Ramos (cell line): ENCODE measurements around the gene PTPRT.

Experiments
- in situ Hi-C: fragments of 300-500 bp; cut with MboI; formaldehyde crosslinking; loops from one replicate; pipeline ENCODE4 v1.14.3; 2022; ENCODE audit warnings: low sequenced_read_pairs; ENCODE audit not compliant: unreplicated experiment

Gene PTPRT

DNA sequence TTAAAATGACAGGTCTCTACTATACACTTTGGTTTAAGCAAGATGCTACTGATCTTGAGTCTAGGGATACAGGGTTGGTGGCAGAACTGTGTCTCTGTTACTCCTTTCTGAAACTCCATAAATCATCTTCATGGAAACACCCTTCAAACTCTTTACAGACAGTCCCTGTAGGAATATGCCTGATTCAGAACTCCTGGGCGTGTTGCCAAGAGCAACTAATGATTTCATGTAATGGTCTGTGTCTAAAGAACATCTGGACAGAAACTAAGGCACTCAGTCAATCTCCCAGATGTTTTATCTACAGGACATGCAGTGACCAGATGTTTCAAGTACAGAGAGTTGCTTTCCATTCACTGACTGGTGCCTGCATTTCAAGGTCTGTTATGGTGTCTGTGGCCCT is 1107.1 kb downstream of the PTPRT start:
- in situ Hi-C loops: no loop called here

GRCh38 chr20:42080956-42081355 is 1108.8 kb downstream of the PTPRT start:
- in situ Hi-C loops: no loop called here

DNA sequence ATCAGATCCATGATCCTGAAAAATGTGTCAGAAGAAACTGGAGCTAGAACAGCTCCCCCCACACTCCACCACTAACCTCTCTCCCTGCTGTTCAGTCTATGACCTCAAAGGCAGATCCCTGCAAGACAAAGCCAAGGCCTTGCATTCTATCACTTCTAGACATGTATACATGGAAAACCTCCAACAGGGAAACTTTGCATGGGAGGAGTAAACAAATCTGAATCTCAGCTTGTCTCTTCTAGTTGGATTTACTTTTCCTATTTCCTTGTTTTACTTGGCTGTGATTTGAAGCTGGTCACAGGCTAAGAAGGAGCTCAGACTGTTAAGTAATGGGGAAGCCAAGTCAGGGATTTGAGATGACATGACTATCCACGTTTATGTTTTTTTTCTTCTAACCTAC is 1114.8 kb downstream of the PTPRT start:
- in situ Hi-C loops: no loop called here

GRCh38 chr20:42067596-42067995 is 1122.1 kb downstream of the PTPRT start:
- in situ Hi-C loops: no loop called here

DNA sequence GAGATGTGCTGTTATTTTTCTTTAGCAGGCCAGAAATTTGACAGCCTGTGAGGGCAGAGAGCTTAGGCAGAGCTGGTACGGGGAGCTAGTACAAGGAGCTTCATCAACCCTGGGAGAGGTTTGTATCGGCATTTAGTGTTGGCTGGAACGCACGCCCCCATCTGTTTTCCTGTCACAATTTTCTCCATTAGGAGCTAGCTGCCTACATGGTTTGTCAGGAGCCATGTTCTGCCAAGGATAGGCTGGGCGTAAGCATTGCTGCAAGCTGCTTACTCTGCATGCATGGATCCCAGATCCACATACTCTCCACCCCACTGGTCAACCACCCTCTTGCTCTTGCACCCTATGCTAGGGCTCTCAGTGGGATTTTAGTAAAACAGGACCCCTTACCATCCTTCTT is 1122.5 kb downstream of the PTPRT start:
- in situ Hi-C loops: no loop called here

DNA sequence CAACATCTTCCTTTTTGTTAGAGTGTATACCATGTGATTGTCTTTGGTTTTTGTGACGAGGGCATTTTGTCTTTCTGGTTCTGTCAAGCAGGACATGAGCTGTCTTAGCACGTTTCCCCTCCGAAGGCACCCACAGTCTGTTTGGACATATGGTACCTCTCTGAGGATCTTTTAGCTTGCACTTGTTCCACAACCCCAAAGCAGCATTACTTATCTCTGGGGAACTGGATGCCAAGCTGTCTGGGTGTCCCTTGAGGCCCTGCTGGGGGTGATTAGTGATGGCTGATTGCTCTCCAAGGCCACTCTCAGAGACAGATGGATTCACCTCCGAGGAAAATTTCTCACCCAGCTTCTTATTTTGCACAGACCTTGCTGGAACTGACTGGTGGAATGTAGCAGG is 1126.6 kb downstream of the PTPRT start:
- in situ Hi-C loops: no loop called here

GRCh38 chr20:42053350-42053749 is 1136.4 kb downstream of the PTPRT start:
- in situ Hi-C loops: no loop called here

- in situ Hi-C loops: no loop called here
Observed at GRCh38 chr20:42051921-42052320, 1137.8 kb downstream of the PTPRT start.

- in situ Hi-C loops: no loop called here
Observed at GRCh38 chr20:42046371-42047085, 1143.2 kb downstream of the PTPRT start.

GRCh38 chr20:42043921-42044320 is 1145.8 kb downstream of the PTPRT start:
- in situ Hi-C loops: no loop called here

DNA sequence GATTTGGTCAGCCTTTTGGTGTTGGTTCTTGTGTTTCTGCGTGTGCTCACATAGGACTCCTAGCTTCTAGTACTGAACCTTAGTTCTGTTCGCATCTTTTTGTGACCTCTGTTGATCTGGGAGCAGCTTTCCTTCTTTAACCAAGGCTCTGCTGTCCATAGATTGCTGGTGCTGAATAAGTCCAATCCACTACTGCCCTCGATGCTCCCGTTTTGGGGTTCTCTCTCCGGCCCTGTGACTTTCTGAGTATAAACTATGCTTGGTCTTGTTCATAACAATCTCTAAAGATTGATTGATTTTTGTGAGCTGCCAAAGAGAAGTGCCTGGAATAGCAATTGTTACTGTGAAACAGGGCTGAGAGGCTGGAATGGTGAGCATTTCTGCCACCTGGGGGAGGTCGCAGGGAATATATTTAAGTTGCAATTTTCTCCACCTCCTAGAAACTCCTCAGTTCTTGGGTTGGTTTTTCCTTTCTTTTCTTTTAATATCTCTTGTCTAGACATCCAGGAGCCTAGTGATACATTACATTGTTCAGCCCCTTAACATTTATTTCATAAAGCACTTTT is 1148.6 kb downstream of the PTPRT start:
- in situ Hi-C loops: no loop called here

DNA sequence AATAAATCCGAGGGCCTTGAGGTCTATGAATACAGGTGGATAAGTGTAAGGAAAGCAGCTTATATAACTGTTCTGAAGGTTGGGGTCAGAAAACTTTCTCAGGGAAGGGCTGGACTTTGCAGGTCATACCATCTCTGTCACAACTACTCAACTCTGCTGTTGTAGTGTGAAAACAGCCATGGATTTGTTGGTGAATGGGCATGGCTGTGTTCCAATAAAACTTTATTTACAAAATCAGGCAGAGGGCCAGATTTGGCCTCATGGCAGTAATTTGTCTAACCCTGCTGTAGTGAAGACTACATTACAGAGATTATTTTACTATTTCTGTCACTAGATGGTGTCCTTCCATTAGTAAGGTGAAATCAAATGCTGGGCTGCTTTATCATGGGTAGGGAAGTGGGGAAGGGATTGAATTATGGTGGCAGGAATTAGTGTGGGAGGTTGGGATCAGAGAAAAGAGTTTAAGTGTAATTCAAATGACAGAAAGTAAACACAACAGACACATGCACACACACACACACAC is 1161.9 kb downstream of the PTPRT start:
- in situ Hi-C loops: no loop called here

- in situ Hi-C loops: no loop called here
Observed at GRCh38 chr20:42026599-42026998, 1163.1 kb downstream of the PTPRT start.

DNA sequence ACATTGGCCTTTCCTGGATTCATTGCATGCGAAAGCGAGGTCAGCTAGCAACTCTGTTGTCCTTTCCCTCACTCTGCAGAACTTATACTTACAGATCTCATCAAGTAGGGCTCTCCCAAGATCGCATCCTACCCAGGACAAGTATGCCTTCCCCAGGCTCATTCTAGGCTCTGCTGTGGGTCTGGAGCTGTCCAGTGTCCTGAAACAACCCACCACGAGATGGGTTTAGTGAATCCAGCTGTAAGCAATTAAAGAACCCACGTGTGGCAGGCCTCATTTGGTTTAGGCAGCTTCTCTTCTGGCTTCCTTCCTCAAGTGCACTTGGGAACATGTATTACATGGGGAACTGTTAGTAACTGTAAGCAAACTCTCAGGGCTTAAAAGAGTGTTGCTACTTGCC is 1165.1 kb downstream of the PTPRT start:
- in situ Hi-C loops: no loop called here
